Hematopoietic multipotent progenitor cell treated with erythropoietin and hydrocortisone succinate and interleukin-3 and kit ligand, for 6 days (in vitro differentiated cells): ENCODE measurements around the gene PLA2G4E.

Experiments used
- DNase-seq: peaks from one replicate; pipeline ENCODE4 v3.0.0-alpha.2; 2015

PLA2G4E gene

GRCh38 chr15:41974041-41974440 lies 46.8 kb downstream of the PLA2G4E start:
- no peak for DNase-seq

DNA sequence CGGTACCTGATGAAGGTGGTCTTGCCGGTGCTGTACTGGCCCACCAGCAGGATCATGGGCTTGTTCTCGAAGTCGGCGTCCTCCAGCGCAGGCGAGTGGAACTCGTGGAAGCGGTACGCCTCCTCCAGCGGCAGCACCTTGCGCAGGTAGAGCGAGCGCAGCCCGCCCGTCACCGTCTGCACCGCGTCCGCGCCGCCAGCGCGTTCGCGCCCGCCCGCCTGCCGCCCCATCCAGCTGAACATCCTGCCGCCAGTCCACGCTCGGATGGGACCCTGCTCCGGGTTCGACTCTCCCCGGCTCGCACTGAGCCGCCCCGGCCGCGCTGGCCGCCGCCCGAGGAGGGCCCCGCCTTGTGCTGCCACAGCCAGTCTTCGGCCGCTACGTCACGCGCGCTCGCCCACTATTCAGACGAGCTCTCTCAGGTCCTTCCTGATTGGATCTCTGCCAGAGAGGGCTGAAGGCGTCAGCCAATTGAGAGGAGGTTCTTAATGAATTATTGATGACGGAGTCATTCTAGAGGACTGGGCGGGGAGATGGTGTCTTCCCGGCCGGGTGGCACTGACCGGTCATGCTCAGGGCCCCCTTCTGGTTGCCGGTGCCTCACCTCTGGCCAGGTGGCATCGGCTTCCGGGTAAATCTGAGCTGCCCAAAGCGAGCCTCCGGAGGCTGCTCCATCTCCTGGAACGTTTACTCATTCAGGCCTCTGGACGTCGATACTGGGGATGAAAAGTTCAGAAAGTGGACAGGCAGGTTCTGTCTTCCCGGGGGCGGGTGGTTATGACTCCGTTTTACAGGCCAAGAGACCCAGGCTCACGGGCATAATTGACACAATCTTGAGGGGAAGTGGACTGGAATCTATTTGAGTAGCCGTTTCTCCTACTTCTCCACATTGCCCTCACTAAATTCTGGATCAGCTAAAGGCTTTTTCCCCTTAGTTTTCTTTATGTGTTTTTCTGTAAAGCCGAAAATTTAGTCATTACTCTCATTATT lies 48.3 kb downstream of the PLA2G4E start, which contains the start of gene EHD4:
Gene EHD4 (minus strand): TSS at position 305 of the 990 bp plus-strand sequence. CDS start 63 bp downstream, at position 242.
- peak; percentile 100 for DNase-seq

DNA sequence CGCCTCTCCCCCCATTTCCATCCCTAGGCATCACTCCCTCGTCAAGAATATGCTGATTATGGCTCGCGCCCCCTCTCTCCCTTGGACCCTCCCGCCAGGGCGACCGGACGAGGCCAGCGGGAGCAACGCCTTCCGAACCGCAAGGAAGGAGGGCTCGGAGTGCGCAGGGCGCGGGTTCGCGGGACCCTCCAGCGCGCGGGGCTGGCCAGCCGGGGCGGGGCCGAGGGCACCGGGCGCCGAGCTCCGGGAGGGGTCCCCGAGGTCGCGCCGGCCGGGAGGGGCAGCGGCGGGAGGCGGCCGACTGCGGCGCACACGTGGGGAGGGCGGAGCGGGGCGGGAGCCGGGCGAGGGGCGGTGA lies 49.0 kb downstream of the PLA2G4E start:
- no peak for DNase-seq

DNA sequence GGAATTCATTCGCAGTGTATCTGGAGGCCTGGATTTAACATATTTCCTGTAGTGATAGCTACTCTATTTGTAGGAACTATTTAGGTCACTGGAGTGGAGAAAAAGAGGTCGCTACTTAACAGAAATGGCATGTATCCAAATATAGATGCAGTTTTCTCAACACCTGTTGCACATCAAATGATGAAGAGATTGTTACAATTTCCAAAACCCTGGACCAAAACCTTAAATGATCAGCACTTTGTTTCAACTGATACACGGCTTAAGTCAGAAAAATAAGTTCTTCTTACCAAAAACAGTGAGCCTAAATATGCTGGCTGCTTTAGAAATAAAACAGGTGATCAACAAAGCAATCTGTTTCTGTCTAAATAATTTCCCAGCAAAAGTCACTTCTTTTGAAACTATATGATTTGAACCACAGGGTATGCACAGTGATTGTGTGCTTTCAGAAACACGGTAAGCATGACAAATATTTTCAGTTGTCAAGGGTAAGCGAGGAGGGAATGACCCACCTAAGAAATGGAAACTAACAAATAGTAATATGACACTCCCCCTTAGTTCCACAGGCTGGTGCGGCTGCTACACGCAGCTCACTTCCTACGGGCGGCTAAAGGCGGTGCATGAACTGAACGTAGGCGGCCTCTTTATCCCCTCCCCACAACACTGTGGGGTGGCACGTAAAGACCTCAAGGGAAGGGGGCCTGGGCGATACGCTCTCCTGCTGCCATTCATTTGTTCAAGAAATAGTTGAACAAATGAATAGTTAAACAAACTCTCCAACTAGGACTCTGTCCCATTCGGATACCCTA lies 49.5 kb downstream of the PLA2G4E start:
- DNase-seq: peak; percentile 69

DNA sequence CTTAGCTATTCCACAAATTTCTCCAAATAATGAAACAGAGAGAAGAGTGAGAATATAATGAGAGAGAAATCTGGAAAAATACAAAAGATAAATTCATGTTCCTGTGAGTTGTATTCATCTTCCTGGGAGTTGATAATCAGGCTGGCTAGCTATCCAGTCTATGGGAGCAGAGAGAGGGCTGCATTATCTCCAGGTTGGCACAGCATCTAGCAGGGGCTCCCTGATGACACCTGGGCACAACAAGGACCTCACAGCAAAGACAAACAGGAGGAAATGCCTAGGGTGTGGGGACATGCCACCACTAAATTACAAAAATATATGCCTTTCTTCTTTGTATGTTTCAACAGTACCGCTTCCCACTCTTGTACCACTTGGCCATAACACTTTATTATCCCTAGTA lies 50.4 kb downstream of the PLA2G4E start:
- no peak for DNase-seq

DNA sequence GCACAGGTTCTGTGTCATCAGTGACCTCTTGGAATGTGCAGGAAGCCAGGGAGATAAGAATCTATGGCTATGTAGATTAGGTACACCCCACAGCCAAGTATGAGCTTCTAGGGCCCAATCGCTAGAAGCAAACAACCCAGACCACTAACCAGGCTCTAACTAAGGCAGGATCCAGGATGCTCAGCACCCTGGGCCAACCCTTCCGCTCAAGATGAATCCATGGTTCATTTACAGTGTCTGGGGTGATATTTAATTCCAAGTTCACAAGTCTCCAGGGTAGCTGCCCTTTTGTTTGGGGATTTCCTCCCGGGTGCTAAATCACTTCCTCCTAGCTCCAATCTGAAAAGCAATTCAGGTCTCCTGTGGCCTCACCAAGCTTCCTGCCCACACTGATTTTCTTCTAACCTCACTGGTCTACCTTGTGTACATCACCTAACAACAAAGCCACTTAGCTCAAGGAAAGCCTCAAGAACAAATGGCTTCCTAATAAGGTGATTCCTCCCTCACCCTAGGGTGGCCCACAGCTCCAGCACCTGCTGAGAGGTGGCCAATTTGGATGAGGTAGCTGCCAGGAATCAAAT lies 50.9 kb downstream of the PLA2G4E start:
- DNase-seq: no peak

- DNase-seq: no peak
These were observed 52.1 kb downstream of the PLA2G4E start for GRCh38 chr15:41968701-41969100.

DNA sequence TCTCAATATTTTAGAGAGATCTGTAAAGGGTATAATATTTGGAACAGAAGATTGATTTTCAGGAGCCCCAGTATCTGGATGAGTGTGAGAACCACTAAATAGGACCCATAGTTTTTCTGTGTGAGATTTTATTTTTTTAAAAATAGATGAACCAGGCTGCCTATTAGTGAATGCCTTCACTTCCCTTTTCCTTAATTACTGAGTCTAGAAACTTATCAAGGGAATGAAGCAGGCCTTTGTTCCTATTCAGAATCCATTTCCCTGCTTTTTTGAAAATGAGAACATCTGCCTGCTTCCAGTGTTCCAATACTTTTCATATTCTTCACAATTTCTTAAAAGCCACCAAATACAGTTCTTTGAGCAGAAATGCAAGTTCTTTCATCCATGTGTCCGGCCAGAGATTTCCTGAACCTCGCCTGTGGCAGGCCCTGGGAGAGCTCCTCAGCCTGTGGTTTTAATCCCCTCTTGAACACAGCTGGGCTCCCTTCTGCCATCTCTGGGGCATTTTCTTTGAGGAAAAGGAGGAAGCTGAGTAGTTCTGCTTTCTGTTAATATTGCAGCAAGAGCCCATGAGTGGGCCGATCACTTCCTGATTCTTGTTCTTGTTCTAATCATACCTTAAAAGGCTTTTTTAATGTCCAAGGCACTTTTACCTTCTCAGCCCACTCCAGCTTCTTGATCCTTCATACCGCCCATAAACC lies 53.2 kb downstream of the PLA2G4E start:
- DNase-seq: peak; percentile 78

DNA sequence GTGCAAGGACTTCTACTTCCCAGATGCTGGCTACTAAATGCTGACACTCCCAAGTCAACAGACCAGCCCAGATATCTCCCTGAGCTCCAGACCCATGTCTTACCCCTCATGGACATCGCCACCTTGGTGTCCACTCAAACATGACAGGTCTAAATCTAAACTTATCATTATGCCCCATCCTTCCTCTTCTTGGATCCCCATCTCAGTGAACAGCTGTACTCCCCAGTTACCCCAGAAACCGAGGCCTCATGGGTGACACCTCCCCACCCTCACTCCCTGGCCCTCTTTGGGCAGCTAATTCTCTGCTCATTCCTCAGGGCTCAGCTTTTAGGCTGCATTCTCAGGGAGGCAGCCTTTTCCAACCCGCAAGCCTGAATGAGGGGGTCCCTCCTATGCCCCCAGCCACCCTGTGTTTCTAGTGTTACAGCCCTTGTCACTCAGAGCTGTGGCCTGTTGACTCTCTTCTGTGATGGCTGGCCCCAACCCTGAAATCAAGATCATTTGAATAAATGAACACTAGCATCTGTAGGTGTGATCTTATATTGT lies 53.8 kb downstream of the PLA2G4E start:
- DNase-seq: no peak

DNA sequence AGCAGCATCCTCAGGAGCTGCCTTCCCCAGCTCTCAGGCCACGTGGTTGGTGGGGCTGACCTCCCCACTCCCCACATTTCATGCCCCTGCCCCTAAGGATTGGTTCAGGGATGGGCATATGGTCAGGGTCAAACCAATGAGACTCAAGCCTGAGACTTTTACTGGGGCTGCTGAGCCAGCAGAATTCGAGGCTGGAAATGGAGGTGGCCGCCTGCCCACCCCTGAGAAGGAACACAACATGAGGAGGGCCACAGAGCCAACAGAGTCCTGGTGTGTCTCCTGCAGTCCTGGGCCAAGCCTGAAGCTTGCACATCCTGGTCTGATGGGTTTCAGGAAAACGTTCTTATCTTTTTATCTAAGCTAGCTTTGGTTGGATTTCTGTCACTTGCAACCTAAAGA lies 54.4 kb downstream of the PLA2G4E start:
- no peak for DNase-seq

DNA sequence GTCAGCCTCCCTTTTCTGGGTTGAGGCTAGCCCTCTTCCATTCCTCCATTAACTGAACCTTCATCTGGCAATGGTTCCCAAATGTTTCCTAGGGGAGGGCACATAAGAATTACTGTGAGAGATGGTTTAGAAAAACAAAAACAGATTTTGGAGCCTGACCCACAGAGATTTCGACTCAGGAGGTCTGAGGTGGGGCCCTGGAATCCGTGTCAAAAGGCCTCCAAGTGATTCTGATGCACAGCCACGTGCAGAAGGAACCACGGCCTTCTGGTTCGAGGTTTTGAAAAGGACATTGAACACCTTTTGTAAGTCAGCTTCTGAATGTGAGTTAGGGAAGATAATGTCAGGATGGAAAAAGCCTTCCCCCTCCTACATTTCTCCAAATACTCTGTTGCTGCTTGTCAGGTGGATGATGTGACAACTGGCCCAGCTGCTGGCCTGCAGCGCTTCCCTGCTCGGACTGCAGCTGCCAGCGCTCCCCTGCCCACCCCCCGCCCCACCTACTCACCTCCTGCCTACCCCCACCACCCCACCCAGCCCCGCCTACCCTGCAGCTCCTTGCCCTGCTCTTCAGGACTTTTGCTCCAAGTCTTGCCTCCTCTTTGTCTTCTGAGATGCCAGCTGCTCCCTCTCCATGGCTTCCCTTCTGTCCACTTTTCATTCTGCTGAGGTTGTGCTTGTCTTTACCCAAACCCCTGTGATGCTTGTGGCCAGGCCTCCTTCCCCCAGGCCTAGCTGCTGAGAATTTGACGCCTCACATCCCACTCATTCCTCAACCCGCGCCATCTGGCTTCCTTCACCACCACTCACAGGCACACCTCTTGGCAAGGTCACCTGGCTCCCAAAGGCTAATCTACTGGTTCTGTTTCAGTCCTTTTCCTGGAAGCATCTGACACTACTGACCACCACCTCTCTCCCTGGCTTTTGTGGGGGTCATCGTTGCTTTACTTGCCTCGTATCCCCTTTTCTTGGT lies 55.1 kb downstream of the PLA2G4E start:
- no peak for DNase-seq

DNA sequence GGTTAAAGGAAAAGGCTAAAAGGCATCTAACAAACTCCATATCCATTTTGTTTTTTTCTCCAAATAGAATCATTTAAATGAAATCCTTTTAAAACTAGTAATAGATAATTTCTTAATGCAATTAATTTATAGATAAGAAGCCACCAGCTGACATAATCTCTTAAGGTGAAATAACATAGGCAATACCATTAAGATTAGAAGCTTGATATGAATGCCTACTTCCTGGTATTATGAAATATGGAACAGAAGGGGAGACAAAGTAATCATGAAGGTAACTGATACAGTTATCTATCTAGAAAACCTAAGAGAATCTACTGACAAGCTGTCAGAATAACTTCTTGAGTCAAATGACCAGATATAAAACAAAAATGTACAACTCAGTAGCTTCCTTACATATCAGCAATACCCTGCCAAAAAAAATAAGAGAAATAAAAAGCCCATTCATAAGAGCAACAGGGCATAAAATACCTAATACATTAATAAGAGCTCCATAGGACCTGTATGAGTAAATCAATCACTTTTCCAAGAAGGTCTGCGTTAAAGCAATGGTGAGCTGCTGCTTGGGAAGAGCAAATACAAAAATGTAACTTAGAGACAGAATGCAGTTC lies 59.1 kb downstream of the PLA2G4E start:
- DNase-seq: no peak

DNA sequence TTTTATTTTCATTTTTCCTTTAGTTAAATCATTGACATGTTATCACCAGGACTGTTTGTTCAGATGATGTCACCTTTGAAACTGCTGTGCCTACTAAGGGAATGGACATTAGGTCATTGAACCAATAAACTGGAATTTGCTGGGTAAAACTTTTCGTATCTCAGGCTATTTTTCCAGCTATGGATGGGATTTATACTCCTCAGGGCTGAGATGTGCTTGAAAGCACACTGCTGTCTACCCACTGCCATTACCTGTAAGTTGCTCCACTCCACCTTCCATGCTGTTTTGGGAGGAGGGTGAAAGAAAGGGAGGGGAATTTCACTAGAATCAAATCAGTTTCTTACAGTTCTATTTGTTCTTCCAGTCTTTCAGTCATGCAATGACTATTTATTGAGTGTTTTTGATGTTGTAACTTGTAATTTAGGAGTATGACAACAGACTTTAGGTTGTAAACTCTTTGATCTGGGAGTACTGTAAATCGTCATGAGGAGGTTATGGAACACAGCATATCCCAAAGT lies 59.8 kb downstream of the PLA2G4E start:
- no peak for DNase-seq

- no peak for DNase-seq
These were observed 62.8 kb downstream of the PLA2G4E start for GRCh38 chr15:41958002-41958420.

DNA sequence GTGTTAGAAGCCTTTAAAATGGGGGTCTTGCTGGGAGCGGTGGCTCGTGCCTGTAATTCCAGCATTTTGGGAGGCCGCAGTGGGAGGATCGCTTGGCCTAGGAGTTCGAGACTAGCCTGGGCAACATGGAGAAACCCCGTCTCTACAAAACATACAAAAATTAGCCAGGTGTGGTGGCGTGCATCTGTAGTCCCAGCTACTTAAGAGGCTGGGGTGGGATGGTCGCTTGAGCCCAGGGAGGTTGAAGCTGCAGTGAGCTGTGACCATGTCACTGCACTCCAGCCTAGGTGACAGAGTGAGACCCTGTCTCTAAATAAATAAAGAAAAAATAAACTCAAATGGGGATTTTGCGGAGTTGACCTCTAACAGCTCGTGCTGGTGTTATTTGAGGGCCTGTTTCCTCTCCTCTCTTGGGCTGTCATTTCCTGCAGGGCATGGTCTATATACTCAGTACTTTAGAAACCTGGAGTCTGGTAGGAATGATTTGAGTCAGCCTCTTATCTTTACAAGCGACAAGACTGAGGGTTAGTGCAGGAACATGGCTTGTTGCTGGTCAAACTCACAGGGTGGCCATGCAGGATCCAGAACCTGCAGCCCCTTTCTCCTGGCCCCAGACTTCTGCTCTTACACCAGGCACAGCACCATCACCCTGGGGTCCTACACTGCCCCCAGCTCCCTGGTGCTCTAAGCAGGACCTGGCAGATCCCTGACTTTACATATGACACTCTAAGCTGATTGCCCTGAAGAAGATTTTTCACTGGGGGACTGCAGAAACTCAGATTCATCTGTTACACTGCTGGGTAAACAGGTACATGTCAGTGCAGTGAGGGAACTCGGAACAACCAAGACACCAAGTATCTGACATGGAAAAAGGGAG lies 63.6 kb downstream of the PLA2G4E start:
- DNase-seq: no peak

DNA sequence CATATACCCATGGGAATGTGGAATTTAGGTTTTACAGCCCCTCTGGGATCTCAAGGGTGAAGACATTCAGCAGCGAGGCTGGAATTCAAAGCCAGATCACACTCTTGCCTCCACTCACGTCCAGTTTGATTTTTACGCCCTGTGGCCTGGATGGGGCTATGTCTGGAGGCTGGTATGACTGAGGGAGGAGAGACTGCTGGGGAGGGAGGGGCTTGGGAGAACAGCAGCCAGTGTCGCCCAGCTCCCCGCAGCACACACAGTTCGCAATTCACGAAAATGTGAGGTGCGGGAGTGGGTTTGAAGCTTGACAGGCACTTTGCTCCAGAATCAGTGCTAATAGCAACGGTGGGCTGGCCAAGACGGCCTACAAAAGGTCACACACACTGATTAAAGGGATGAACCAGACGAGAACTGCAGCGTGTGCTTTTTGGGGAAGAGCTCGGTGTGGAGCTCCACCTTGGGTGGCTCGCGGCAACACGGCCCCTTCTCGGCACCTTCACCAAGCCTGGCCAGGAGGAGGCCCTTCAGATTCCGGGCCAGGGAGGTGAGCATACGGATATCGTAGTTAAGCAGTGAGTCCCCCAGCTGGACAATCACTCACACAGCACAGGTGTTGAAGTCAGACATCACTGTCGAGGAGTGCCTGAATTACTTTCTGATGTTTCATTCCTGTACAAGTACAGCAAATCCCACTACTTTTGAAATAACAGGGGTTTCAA lies 64.9 kb downstream of the PLA2G4E start:
- DNase-seq: no peak

- no peak for DNase-seq
These were observed 65.7 kb downstream of the PLA2G4E start for GRCh38 chr15:41955100-41955499.

DNA sequence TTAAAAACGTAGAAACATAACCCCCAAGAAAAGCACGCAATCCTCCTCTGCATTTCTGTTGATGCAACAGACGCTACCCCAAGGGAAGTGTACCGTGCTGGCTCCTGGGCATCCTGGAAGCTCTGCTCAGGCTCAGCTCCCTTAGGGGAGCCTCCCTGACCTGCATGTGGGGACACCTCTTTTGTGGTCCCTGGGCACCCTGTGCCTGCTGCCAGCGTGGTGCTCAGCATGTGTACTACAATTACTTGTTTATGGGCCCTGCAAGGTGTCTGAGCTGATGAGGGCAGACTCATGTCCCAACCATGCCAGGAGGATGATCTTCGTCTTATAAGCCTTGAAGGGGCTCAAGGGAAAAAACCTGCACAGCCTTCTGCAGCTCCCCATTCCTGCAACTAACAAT lies 66.8 kb downstream of the PLA2G4E start:
- no peak for DNase-seq
